Stimulated activated CD8-positive, alpha-beta memory T cell treated with anti-CD3 and anti-CD28 coated beads, Interleukin-15, amount 100 ng/mL, for 1 hour (primary cell): ENCODE results near the gene PTPN3.

ENCODE experiments used
- DNase-seq: peaks from one replicate; pipeline ENCODE4 v3.0.0-alpha.2; 2020; ENCODE audit warnings: low read depth

Gene PTPN3

DNA sequence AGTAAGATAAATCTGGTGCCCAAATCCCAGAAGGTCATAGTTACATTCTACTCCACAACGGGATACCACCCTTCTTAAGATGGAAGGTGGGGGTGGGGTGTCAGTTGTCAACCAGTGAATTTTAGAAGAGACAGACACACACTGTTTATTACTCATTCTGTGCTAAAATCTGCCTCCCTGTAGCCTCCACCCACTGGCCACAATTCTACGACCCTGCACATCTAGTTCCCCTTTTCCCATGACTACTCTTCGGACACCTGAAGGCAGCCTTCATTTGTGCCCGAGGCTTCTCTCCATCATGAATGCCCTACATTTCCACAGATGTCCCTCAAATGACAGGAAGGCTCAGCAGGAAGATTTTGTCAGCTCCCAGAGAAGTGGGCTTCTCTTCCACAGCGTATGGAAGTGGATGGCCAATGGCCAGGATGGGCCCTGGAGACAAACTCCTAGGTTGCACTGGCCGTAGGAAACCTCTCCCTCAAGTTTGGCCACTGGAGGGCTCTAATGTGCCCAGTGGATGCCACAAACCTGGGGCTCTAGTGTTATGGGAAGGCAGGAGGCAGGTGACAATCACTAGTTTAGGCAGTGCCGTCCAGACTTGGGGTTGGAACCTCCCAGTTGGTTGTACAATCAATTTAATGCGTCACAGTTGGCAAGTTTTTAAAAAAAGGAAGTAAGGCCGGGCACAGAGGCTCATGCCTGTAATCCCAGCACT lies 46.6 kb downstream of the PTPN3 start:
- DNase-seq: no peak

DNA sequence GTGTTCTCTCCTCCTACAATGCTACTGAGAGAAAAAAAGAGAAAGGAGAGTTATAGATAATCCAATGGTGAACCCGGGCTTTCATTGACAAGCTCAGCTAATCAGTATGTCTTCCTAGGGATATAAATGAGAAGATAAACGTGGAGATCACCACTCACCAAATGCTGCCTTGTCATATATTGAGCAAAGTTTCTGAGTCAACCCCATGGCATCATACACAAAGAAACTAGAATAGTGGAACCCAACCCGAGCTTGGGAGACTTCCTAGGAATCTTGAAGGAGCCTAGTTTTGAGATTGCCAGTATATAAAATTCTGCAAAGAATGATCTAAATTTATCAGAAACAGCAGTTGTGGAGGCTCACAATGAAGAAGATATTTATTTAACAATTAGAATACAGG lies 47.8 kb downstream of the PTPN3 start:
- DNase-seq: no peak

DNA sequence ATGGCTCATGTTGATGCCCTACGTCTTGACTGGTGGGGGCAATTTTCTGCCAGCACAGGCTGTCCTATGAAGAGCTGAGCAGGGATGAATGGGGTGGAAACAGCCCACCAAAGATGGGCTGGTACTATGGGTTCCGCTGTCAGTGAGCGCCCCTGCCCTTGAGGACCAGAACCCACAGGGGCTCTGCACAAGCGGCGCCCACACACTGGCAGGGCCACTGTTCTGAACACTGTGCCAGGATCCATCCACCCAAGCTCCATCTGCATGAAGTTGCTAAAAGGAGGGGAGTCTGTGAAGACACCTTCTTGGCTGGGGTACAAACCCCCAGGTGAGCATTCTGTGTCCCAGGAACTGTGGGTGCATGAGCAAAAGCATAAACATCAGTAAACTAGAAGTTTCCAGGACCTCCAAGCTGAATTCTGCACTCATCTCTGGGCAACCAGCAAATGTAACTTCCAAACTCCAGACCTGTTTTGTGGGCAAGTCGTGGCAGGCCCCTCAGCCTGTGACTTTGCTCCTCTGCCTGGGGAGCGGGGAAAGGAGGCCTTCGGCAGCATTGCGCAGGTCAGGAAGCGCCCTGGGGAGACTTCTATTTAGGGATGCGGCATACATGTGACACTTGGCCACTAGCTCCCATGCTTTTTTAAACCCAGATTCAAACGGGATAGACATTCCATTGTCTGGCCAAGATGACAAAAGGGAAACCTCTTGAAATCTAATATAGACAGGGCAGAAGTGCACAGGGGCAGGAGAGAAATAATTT lies 48.9 kb downstream of the PTPN3 start:
- DNase-seq: no peak

DNA sequence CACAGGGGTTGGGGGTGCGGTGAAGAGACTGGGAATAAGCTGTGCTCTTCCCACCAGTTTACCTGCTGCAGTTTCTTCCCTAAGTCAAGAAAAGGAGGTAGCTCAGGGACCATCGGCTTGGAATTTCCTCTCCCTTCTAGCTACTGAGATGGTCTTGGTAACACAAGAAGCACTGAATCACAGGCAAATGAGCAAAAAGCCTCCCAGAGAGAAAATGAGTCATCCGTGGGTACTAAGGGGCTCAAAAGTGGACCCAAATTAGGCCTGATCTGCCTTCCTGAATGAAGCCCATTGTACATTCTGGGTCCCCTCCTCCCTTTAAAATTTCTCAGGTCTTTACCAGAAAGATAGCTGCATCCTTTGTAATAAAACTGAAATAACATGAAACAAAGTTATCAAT lies 49.9 kb downstream of the PTPN3 start:
- DNase-seq: no peak

DNA sequence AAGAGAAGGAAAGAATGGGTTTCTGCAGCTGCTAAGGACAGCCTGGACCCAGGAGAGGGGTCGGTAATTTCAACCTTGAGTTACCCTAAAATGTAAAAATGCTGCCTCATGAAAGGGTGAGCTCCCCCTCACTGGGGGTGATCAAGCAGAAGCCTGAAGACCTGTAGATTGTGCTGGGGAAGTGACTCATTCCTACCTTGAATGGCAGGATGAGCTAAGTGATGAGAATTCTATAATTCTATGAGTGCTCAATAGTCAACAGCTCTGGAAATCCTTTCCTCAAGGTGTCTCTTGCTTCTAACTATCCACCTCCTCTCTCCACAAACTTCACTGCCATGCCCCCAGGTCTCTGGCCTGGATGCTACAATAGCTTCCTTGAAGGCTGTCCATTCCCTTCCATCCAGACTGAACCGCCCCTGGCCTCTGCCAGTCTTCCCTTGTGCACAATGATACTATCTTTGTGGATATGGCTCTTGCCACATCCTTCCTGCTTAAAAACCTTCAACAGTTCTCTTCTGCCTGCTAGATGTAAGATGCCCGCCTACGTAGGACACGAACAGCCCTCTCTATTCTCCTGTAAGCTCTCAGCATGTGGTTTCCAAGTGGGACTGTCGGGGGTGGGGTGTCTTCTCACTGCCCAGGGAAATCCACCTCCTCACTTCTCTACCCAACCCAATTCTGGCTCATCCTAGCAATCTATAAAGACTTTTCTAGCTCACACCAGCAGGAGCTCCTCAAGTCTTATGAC lies 50.6 kb downstream of the PTPN3 start:
- no peak for DNase-seq

DNA sequence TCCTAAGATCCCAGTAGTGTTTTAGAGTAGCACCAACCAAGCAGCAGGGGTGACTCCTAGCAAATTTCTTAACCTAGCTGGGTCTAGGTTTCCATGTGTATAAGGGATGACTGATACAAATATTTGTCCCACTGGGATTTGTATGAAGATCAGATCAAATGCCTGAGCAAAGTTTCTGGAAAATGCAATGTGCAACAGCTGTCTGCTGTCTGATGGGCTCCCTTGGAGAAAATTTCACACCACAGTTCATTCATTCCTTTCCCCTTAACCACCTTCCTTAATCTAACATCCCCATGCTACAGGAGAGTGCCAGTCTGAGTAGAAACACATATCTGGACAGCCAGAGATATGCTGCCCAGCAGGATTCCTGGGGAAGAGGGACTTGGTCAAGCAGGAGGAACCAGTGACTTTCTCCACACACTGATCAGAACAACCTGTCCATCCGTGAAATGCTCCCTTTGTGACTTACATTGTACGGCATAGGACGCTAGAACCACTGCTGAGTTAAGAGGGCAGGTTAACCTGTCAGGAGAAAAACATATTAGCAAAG lies 53.3 kb downstream of the PTPN3 start:
- DNase-seq: no peak

DNA sequence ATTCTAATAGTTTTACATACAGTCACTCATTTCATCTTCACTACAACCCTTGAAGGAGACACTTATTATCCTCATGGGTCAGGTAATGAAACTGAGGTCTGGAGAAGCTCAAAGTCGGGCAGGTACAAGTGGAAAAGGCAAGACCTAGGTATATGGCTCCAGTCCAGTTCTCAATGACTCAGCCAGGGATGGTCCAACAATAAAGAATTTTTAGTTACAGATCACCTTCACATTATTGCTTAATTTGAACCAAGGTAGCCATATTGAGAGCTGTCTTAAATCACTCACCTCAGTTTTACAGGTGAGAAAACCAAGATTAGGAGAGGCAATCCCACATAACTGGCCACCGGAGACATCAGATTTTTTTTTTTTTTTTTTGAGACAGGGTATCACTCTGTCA lies 55.4 kb downstream of the PTPN3 start:
- no peak for DNase-seq

DNA sequence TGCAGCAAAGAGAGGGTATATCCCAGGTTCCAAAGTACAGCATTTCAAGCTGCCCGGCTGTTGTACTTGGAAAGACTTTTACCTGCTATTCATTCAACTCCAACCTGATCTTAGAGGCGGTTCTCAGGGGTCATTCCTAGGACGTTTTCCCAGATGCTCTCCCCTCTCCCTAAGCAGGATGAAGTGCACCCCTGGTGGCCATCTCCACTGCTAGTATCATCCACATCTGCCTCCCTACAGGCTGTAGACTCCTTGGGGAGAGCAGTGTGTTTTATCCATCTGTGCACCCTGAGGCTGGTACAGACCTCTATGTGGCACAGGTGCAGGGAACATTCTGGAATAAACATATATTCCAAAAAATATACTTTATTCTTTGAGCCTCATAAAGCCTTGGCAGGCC lies 56.8 kb downstream of the PTPN3 start:
- DNase-seq: no peak

DNA sequence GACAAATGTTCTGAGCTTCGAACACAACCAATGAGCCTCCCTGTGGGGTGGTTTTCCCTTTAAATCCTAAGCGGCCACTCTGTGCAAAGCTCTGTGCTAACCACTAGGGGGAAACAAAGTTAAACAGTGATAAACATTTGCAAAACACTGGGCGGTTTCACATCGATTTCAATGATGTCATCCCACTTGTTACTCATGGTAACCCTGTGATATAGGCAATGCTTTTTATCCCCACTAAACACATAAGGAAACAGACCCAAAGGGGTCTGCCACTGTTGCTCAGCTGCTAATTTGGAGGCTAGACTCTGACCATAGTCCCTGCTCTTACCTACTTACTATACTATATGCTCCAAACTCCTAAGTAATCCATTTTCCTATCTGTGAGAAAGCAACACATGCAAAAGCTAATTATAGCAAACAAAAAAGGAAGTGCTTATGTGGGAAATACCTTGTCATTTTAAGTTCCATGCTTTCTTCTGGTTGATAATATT lies 57.3 kb downstream of the PTPN3 start:
- DNase-seq: no peak

DNA sequence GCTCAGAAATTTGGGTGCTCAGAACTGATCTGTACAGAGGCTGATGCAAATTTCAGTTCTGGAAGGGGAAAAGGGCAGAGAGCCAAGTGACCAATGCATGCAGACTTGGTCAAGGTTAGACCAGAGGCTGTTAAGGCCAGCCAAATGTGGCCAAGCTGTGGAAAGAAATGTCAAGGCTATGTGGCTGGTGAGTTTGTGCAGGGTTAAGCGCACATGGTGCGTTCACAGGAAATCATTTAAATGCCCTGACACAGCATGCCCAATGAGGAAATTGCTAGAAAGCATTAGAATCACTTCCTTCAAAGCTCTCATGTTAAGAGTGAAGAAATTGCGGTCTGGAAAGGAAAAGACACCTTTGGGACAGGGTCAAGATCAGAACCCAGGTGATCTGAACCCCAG lies 58.0 kb downstream of the PTPN3 start:
- DNase-seq: no peak

DNA sequence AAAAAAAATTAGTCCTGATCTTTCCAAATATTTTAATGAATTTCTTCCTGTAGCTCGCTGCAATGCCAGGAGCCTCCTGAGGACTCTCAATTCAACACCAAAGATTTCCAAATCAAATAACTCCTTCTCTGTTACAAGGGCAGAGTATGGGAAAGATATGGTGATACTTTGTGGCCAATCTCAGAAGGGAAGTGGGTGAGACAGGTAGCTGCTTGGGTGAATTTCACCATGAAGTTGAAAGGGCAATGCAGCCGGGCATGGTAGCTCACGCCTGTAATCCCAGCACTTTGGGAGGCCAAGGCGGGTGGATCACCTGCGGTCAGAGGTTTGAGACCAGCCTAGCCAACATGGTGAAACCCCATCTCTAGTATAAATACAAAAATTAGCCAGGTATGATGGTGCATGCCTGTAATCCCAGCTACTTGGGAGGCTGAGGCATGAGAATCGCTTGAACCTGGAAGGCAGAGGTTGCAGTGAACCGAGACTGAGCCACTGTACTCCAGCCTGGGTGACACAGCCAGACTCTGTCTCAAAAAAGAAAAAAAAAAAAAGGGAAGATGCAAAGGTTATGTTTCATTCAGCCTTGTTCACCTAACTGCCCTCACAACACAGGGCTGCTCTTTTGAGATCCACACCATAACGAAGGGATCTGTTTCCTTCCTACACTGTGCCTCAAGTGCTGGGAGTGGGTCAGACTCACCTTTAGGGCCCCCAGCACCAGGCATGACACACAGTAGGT lies 58.6 kb downstream of the PTPN3 start:
- no peak for DNase-seq

DNA sequence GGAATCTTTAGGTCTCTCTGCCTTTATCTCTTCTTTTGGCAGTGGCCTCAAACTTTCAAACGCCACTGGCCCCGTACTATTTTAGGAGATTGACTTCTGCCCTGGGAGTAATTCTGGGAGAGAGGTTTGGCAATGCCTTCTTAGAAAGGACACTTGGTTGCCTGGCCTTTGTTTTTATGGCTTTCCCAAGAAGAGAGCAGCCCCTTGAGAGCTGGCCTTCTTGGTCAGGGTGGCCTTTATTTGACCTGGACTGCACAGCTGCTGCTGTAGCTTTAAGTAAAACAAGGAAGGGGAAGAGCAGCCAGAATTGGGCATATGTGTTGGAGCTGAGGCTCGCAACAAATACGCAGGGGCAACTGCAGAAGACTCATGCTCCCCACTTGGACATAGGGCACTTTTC lies 60.8 kb downstream of the PTPN3 start:
- DNase-seq: no peak

DNA sequence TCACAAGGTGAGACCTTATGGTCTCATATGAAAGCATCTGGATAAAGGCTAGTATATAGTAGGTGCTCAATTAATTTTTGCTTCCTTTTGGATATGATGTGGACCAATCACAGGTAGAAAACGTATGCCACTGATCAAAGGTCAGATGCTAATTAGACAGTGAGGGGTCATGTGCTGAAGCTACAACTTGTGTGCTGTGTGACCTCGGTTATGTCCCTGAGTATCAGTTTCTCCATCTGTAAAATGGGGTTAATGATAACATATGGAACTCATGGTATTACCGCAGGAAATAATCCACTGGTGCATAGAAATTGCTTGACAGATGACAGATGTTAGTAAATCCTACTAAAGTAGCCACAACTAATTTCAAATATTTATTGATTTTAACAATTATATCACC lies 62.0 kb downstream of the PTPN3 start:
- no peak for DNase-seq

DNA sequence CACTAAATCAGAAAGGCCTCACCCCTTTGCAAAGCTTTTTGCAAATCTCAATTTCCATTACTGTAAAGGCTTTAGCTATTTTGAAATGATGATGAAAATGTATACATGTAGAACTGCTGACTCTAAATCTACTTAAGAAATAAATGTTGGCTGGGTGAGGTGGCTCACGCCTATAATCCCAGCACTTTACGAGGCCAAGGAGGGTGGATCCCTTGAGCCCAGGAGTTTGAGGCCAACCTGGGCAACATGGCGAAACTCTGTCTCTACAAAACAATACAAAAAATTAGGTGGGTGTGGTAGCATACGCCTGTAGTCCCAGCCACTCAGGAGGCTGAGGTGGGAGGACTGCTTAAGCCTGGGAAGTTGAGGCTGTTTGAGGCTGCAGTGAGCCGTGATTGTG lies 64.6 kb downstream of the PTPN3 start:
- no peak for DNase-seq

DNA sequence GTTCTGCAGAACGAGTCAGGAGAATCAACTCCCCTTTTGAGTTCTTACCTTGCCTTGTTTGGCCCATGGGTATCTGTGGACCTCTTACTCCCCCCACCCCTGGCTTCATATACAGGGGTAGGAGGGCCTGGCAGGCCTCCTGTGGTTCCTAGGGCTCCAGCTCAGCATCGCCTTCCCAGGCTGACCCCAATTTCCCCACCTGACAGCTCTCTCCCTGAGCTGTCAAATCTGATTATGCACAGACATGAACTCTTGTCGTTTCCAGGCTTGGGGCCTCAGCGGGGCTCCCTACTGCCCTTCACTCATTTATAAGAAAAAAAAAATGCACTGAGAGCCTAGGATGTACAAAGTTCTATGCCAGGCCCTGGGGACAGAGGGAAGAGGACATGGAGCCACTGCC lies 67.9 kb downstream of the PTPN3 start:
- DNase-seq: no peak

DNA sequence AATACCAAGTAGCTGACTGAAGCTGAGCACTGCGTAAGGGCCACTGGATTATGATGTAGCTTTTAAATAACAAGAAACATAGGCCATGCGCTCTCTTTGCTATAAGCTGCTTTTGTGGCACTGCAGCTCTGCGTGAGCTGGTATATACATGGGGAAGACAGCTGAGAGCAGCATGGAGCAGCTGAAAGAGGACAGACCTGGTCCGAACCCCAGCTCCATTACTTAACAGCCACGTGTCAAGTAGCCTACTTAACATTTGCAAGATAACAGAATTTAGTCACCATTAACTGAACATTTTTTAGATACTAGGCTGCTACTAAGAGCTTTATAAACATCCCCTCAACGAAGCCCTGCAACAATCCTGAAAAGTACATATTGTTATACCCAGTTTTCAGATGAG lies 69.3 kb downstream of the PTPN3 start:
- DNase-seq: no peak

DNA sequence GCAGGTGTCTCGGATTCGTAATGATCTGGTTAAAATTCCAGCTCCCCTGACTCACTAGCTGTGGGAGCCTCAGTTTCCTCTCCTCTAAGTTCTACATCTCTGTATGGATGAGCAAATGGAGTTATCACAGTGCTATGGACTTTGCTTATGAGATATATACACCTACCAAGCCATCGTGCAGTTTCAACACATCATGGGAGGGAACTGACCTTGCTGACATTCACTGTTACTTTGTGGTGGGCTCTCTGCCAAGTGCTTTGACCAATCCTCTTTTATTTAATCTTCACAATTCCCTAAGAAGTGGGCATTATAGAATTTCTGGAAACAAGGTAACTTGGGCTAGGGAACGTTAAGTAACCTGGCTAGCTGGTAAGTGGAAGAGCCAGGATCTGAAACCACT lies 70.2 kb downstream of the PTPN3 start:
- DNase-seq: no peak

DNA sequence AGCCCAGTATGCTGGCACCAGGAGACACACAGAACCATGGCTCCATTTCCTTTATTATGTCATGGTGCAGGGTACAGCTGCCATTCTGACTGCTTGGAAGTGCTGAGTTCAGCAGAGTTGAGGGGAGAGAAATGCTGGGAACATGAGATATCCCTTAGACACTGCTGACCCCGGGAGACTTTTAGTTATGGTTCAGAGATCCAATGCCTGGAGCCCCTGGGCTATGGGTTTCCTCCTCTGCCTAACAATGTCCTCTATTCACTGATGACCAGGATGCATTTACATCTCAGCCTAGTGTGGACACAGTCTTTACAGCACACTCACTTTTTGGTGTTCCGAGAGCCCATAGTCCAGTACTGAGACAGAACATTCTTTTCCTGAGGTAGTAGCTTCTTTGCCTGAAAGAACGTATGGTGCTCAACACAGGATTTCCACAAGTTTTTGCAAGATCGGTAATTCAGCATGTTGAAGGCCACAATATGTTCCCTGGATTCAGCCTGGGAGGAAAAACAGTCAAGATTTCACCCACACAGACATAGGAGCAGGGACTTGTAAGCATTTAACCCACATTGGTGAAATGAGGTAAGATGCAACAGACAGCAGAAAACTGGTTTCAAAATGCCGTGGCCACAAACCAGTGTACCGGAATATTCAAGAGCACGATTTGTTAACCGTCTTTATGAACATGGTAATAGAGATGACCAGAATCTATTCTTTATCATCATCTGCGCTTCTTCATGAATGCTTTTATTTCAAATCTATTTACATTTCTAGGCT lies 71.3 kb downstream of the PTPN3 start:
- no peak for DNase-seq

DNA sequence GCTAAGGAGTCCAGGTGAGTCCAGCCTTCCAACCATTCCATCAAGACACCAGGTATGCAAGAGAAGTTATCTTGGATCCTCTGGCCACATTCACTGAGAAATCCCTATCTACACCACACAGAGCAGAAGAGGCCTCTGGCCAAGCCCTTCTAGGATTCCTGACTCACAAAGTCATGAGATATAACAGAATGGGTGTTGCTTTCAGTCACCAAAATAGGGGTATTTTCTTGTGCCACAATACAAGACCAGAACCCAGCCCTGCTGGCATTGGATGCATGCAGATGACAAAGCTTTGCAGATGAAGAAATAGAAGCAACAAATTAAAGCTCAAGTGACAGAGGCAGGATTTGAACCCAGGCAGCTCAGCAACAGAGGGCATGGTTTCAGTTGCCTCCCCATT lies 73.5 kb downstream of the PTPN3 start:
- DNase-seq: no peak

DNA sequence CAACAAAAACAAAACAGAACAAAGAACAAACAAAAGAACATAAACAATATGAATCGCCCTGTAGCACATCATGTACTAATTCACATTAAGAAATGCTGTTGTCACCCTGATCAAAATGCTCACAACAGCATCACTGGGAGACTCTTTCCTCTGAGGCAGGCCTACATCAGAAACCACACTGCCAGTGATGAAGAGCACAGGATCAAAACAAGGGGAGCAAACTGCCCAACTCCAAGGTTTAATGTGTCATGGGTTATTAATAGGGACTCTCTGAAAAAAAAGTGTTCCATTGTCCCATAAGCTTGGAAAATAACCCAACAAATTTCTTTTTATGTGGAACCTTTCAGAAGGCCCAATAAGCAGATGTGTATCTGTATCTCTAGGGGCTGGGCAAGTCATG lies 74.2 kb downstream of the PTPN3 start:
- DNase-seq: no peak

DNA sequence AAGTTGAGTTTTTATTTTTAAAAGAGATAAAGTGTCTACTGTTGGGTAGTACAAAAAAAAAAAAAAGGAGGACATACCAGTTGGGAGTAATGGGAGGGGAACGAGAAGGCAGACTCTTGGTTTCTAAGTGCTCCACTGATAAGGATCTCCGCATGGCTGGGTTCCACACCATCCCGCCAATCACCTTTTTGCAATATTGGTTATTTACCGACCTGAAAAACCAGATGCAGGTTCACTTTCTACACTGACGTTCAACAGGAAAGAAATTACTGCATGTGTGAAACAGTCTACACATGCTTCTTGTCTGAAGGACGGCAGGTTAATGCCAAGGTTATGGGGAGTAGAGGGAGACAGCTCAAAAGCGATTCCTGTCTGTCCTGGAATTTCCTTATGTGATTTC lies 75.5 kb downstream of the PTPN3 start:
- no peak for DNase-seq
